Karpas-422 (cell line): ENCODE measurements around the gene SPCS3. TPM values are rescaled to one million over a fixed set of nuclear protein-coding genes. Genes with fewer than 3 reads are reported as not detected.

Experiments used
- DNase-seq: peaks from one replicate; pipeline ENCODE4 v3.0.0-alpha.2; 2015
- H2AFZ ChIP-seq: fragments of 200-600 bp; sonication (generic); 2 replicates; pipeline ENCODE4 v1.6.1; 2014; ENCODE audit warnings: antibody characterized with exemption, low read length, mixed read lengths
- H3K27ac ChIP-seq: fragments of 200-600 bp; sonication (generic); 2 replicates; pipeline ENCODE4 v1.5.1; 2014; ENCODE audit warnings: mild to moderate bottlenecking, low read length, moderate library complexity
- H3K27me3 ChIP-seq: fragments of 200-600 bp; sonication (generic); 2 replicates; pipeline ENCODE4 v1.6.1; 2014; ENCODE audit warnings: low read length, mixed read lengths
- H3K36me3 ChIP-seq: fragments of 200-600 bp; sonication (generic); 2 replicates; pipeline ENCODE4 v1.6.1; 2014; ENCODE audit warnings: low read length, mixed read lengths; ENCODE audit not compliant: insufficient read depth
- H3K4me1 ChIP-seq: fragments of 200-600 bp; sonication (generic); 2 replicates; pipeline ENCODE4 v1.6.1; 2014; ENCODE audit warnings: mild to moderate bottlenecking, low read length, mixed read lengths
- H3K4me2 ChIP-seq: fragments of 200-600 bp; sonication (generic); 2 replicates; pipeline ENCODE4 v1.6.1; 2014; ENCODE audit warnings: low read length, low read depth, mild to moderate bottlenecking; ENCODE audit not compliant: poor library complexity, severe bottlenecking
- H3K4me3 ChIP-seq: fragments of 200-600 bp; sonication (generic); 2 replicates; pipeline ENCODE4 v1.5.1; 2014; ENCODE audit warnings: mild to moderate bottlenecking, antibody characterized with exemption, low read length, mixed read lengths
- H3K79me2 ChIP-seq: fragments of 200-600 bp; sonication (generic); 2 replicates; pipeline ENCODE4 v1.6.1; 2014; ENCODE audit warnings: mild to moderate bottlenecking, low read length, mixed read lengths
- H3K9ac ChIP-seq: fragments of 200-600 bp; sonication (generic); 2 replicates; pipeline ENCODE4 v1.6.0; 2014; ENCODE audit warnings: low read length
- H3K9me2 ChIP-seq: fragments of 200-600 bp; sonication (generic), shearing (Covaris generic); replicated peaks from 2 replicates; pipeline ENCODE4 v1.6.0; 2014; ENCODE audit warnings: mild to moderate bottlenecking, low read length, moderate library complexity; ENCODE audit not compliant: insufficient read depth
- H3K9me3 ChIP-seq: fragments of 300-700, 200-600 bp; sonication (generic); 2 replicates; pipeline ENCODE4 v1.6.1; 2014; ENCODE audit warnings: low read length, mixed read lengths
- H4K20me1 ChIP-seq: fragments of 200-600 bp; sonication (generic); 2 replicates; pipeline ENCODE4 v1.6.1; 2014; ENCODE audit warnings: mild to moderate bottlenecking, antibody characterized with exemption, low read length, low read depth; ENCODE audit not compliant: insufficient read depth
- total RNA-seq: library from RNA; depleted of rRNA; stranded (reverse); fragments of >200 nt; shearing (Covaris generic); gene quantifications from 2 replicates; pipeline ENCODE4 v1.2.3, GENCODE V29; 2014; ENCODE audit warnings: low replicate concordance

The SPCS3 gene
- total RNA-seq, 1 experiment from 2014 or later = 76.3 TPM

DNA sequence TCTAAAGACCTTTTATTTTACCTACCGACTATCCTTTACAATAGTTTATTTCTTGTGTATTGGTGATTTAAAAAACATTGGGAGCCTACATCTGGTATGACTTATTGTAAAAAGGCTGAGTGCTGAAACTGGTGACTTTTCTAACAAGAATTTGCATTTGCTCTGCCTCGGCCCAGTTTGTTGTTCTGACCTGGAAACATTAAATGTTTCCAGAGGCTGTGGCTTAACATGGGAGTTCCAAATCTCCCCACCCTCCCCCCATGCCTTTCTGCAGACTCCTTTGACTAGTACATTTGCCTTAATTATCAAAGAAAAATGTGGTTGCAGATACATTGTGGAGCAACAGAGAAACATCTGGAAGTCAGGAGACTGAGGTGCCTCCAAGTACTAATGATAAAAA lies 39.8 kb downstream of the SPCS3 start:
- no peaks in the 10 kb centered on the region for H4K20me1 ChIP-seq
- H3K27ac ChIP-seq = no peak overlapping the region
- DNase-seq = no peak
- no peaks in the 10 kb centered on the region for H3K36me3 ChIP-seq
- H3K9ac ChIP-seq = no peak overlapping the region
- H2AFZ ChIP-seq = no peak overlapping the region
- H3K79me2 ChIP-seq = no peaks in the 10 kb centered on the region
- H3K27me3 ChIP-seq = no peaks in the 10 kb centered on the region
- no peaks in the 10 kb centered on the region for H3K4me1 ChIP-seq
- no peak overlapping the region for H3K4me3 ChIP-seq
- no peaks in the 10 kb centered on the region for H3K9me2 ChIP-seq
- no peaks in the 10 kb centered on the region for H3K9me3 ChIP-seq
- H3K4me2 ChIP-seq = no peak overlapping the region

DNA sequence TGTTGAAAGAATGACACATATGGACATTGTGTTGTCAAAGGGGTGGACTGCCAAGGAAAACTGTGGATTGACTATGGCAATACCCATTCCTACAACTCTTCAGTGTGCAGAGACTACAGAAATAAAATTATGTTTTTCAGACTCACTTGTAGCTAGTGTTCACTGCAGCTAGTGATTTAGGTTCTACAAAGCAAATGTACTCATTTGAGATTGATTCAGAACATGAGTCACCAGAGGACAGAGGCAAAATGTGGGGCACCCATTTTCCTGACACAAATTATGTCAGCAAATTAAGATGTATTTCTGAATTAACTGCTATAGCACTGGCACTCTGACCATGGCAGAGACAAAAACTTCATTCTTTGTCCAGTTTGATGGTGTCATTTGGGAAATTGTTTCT lies 40.7 kb downstream of the SPCS3 start:
- Histone ChIP-seq H3K27me3 (no peaks in the 10 kb centered on the region), H3K79me2 (no peaks in the 10 kb centered on the region), H3K9me2 (no peaks in the 10 kb centered on the region), H3K4me2 (no peak overlapping the region), H4K20me1 (no peaks in the 10 kb centered on the region), H3K36me3 (no peaks in the 10 kb centered on the region), H3K4me1 (no peaks in the 10 kb centered on the region), H3K9me3 (no peaks in the 10 kb centered on the region), H3K9ac (no peak overlapping the region), H3K27ac (no peak overlapping the region), H3K4me3 (no peak overlapping the region), H2AFZ (no peak overlapping the region)
- no peak for DNase-seq

DNA sequence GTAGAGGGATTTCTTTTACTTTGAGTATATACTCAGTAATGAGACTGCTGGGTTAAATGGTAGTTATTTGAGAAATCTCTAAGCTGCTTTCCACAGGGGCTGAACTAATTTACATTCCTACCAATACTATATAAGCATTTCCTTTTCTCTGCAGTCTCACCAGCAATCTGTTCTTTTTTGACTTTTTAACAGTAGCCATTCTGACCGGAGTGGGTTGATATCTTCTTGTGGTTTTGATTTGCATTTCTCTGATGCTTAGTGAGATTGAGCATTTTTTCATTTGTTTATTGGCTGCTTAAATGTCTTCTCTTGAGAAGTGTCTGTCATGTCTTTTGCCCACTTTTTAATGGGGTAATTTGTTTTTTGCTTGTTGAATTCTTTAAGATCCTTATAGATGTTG lies 43.3 kb downstream of the SPCS3 start:
- no peaks in the 10 kb centered on the region for H3K27me3 ChIP-seq
- H3K4me1 ChIP-seq = no peaks in the 10 kb centered on the region
- no peak overlapping the region for H3K27ac ChIP-seq
- H3K36me3 ChIP-seq = no peaks in the 10 kb centered on the region
- no peaks in the 10 kb centered on the region for H3K9me2 ChIP-seq
- DNase-seq = no peak
- H3K9me3 ChIP-seq = no peaks in the 10 kb centered on the region
- H3K4me2 ChIP-seq = no peak overlapping the region
- H3K9ac ChIP-seq = no peak overlapping the region
- H2AFZ ChIP-seq = no peak overlapping the region
- no peaks in the 10 kb centered on the region for H3K79me2 ChIP-seq
- no peaks in the 10 kb centered on the region for H4K20me1 ChIP-seq
- H3K4me3 ChIP-seq = no peak overlapping the region

DNA sequence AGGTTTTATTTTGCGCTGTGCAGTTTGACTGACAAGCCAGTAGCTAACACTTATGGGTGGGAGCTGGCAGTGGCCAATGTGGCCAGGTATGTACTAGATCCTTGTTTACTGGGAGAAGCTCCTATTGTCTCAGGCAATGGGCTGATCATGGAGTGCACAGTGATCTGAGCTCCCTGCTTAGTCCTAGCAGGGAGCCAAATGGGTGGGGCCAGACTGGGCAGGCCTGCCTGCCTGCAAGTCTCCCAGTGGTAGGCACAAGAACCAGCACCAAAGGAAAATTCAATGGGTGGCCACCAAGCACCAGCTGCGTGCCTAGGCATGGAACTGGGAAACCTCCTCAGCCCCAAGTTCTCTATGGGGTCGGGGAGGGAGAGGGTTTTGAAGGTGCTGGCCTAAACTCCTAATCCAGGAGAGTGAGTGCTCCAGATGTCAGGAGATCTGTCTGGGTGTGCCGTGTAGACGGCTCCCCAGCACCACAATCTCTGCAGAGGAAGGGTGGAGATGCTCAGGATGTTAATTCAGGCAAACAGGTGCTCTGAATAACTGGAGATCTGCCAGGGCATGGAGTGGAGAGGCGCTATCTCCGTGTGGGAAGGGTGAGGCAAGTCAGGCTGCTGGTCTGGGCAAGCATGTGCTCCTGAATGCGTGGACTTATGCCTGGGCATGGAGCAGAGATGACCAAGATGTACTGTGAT lies 48.2 kb downstream of the SPCS3 start:
- Histone ChIP-seq H3K27ac (no peak overlapping the region), H3K79me2 (no peaks in the 10 kb centered on the region), H3K9me3 (no peaks in the 10 kb centered on the region), H3K9ac (no peak overlapping the region), H3K4me3 (no peak overlapping the region), H4K20me1 (no peaks in the 10 kb centered on the region), H3K4me2 (no peak overlapping the region), H3K36me3 (no peaks in the 10 kb centered on the region), H3K9me2 (no peaks in the 10 kb centered on the region), H2AFZ (no peak overlapping the region), H3K27me3 (no peaks in the 10 kb centered on the region), H3K4me1 (no peaks in the 10 kb centered on the region)
- no peak for DNase-seq

DNA sequence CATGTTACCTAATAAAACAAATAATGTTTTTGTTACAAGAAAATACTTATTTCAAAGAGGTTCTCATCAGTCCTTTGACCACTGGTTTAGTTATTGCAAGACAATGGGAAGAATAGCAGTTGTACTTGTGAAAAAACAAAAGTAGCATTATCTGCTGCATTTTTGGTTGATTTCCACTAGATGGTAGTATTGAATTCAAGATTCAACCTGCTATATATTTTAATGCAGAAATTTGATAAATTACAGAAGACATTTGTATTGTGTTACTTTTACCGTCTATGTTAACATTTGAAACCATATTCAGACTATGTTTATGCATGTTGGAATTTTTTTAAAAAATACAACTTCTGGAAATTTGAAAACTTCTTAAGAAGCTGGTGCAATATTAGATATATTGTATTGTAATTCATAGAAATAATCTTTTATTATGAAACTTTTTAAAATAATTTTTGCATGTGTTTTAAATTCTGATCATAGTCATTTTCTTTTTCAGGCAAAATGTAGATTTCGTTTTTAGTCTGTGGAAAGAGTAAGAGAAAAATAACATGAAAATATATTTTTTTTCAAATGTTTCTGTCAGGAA lies 56.4 kb downstream of the SPCS3 start:
- Histone ChIP-seq H3K4me3 (no peak overlapping the region), H2AFZ (no peak overlapping the region), H3K27ac (no peak overlapping the region), H4K20me1 (no peaks in the 10 kb centered on the region), H3K4me1 (no peaks in the 10 kb centered on the region), H3K9me3 (no peaks in the 10 kb centered on the region), H3K4me2 (no peak overlapping the region), H3K9ac (no peak overlapping the region), H3K9me2 (no peaks in the 10 kb centered on the region), H3K27me3 (no peaks in the 10 kb centered on the region), H3K79me2 (no peaks in the 10 kb centered on the region), H3K36me3 (no peaks in the 10 kb centered on the region)
- DNase-seq = peak; percentile 56

DNA sequence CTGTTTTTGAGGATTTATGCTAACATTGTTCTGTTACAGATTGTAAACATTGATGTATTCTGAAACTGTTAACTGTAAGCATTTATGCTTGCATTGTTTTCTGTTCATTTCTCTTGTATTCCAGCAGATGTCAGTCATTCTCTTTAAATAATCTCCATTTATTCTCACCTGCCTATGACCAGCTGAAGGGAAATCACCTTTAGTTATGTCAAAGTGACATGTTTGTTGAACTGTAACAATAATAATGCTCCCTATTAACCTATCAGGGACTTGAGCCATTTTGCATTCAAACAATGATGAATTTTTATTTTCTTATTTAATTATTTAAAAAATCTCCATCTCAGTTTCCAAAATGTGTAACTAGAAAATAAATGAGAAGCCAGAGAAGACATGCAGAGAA lies 58.0 kb downstream of the SPCS3 start:
- no peaks in the 10 kb centered on the region for H3K4me1 ChIP-seq
- peak; percentile 43 for DNase-seq

DNA sequence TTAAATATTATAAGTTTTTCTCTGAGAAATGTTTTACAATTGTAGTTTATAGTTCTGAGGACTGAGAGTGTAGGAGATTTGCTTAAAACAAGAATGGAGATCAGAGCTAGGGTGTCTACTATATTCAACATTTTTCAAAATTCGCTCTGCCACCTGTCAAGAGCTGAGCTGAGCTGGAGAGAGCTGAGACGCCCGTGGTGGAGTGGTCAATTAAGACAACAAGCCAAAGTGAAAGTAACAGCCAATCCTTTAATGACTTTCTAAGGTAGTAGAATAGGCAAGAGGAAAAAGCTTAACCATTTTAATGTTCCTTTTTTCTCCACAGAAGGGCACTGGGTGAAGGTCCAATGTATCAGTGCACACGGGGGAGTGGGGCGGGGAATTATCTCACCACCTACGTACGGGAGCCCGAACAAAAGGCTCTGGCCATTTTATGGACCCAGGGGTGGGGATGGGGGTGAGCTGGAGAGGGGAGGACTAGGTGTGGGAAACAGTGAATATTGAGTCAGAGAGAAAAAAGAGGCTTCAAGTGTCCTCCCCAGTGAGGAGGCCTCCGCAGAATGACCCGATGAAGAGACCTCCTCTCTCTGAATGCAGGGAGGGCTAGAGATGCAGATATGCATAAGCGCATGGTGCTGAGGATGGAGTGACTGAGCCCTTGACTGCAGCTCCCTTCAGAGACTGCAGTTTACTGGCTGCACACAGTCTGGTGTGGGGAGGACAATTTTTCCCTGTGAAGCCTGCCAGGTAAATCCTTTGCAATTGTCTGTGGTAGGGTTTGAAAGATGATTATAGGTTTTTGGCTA lies 60.8 kb downstream of the SPCS3 start:
- Histone ChIP-seq H3K4me3 (no peak overlapping the region), H3K9me2 (no peaks in the 10 kb centered on the region), H4K20me1 (no peaks in the 10 kb centered on the region), H3K27me3 (no peaks in the 10 kb centered on the region), H3K9me3 (no peaks in the 10 kb centered on the region), H3K4me1 (no peaks in the 10 kb centered on the region), H3K9ac (no peak overlapping the region), H3K36me3 (no peaks in the 10 kb centered on the region), H3K79me2 (no peaks in the 10 kb centered on the region), H2AFZ (no peak overlapping the region), H3K27ac (no peak overlapping the region), H3K4me2 (no peak overlapping the region)
- DNase-seq = no peak

More for the DNA sequence above, 58.0 kb downstream of the SPCS3 start:
- Histone ChIP-seq H3K79me2 (no peaks in the 10 kb centered on the region), H3K4me2 (no peak overlapping the region), H3K27me3 (no peaks in the 10 kb centered on the region), H4K20me1 (no peaks in the 10 kb centered on the region), H3K36me3 (no peaks in the 10 kb centered on the region), H3K9me2 (no peaks in the 10 kb centered on the region), H2AFZ (no peak overlapping the region), H3K4me3 (no peak overlapping the region), H3K9ac (no peak overlapping the region), H3K27ac (no peak overlapping the region), H3K9me3 (no peaks in the 10 kb centered on the region)
